ENCODE measurements around the gene ENPP7.

GRCh38 chr17:79785017-79785899 is 54.5 kb downstream of the ENPP7 start:
- TF ChIP-seq CTCF (optimal IDR thresholded peaks at IDR 0.05 in 1 of 3, IDR thresholded peaks at IDR 0.05 in 1 of 3, conservative IDR thresholded peaks at IDR 0.05 in 1 of 3; ENCODE audit: extremely low read depth in 1 of 3, insufficient read depth in 2 of 3, low read length in 3 of 3) (no peak), EZH2 (IDR thresholded peaks at IDR 0.05; ENCODE audit: low read length) (no peak)
